Keratinocyte (primary cell): Measurements from ENCODE around the gene OTOS. TPM values are rescaled to one million over a fixed set of nuclear protein-coding genes. Genes with fewer than 3 reads are reported as not detected.

Experiments used
- DNase-seq: peaks from one replicate; pipeline ENCODE4 v3.0.0-alpha.2; 2011; ENCODE audit warnings: low read depth, missing footprints, low spot score
- FAIRE-seq: peaks from 2 replicates; lab custom pipeline; 2011; peaks lifted over from hg19 to GRCh38; lab: Jason Lieb, UNC
- H2AFZ ChIP-seq: 2 replicates; pipeline ENCODE4 v1.6.0; 2012; ENCODE audit warnings: low read length, control low read depth, inconsistent platforms; ENCODE audit not compliant: control insufficient read depth
- H3K27ac ChIP-seq: 2 replicates; pipeline ENCODE4 v1.5.1; 2011; ENCODE audit warnings: low read length; ENCODE audit not compliant: control insufficient read depth, insufficient read depth
- H3K27me3 ChIP-seq: 3 replicates; pipeline ENCODE4 v1.6.0; 2011; ENCODE audit warnings: low read length; ENCODE audit not compliant: control insufficient read depth, insufficient read depth; ENCODE audit errors: extremely low read depth
- H3K36me3 ChIP-seq, 2 experiments: 2 replicates in 1 of 2; 3 replicates in 1 of 2; pipeline ENCODE4 v1.5.1; 2011; ENCODE audit warnings: low read length in 2 of 2, mild to moderate bottlenecking in 1 of 2; ENCODE audit not compliant: control insufficient read depth in 2 of 2, insufficient read depth in 2 of 2; ENCODE audit errors: extremely low read depth in 1 of 2
- H3K4me1 ChIP-seq: 3 replicates; pipeline ENCODE4 v1.5.1; 2011; ENCODE audit warnings: low read length; ENCODE audit not compliant: control insufficient read depth, insufficient read depth; ENCODE audit errors: extremely low read depth
- H3K4me2 ChIP-seq: 3 replicates; pipeline ENCODE4 v1.6.0; 2011; ENCODE audit warnings: low read depth, low read length; ENCODE audit not compliant: control insufficient read depth, insufficient read depth; ENCODE audit errors: extremely low read depth
- H3K4me3 ChIP-seq, 3 experiments: fragments of 200-600 bp in 1 of 3; sonication (generic) in 1 of 3; 2 replicates in 2 of 3; 3 replicates in 1 of 3; pipeline ENCODE4 v1.5.1; 2011 to 2016; ENCODE audit warnings: low read length in 3 of 3, mild to moderate bottlenecking in 3 of 3, control low read depth in 2 of 3, inconsistent platforms in 1 of 3, low read depth in 1 of 3, mixed read lengths in 1 of 3, mixed run types in 1 of 3, moderate library complexity in 1 of 3; ENCODE audit not compliant: control insufficient read depth in 2 of 3, insufficient read depth in 2 of 3; ENCODE audit errors: extremely low read depth in 1 of 3
- H3K79me2 ChIP-seq: 2 replicates; pipeline ENCODE4 v1.6.0; 2012; ENCODE audit warnings: low read length; ENCODE audit not compliant: control insufficient read depth, insufficient read depth
- H3K9ac ChIP-seq: 3 replicates; pipeline ENCODE4 v1.6.0; 2011; ENCODE audit warnings: low read length; ENCODE audit not compliant: control insufficient read depth, insufficient read depth; ENCODE audit errors: extremely low read depth
- H3K9me1 ChIP-seq: 3 replicates; pipeline ENCODE4 v1.6.0; 2011; ENCODE audit warnings: low read length; ENCODE audit not compliant: control insufficient read depth, insufficient read depth; ENCODE audit errors: extremely low read depth
- H3K9me3 ChIP-seq: 2 replicates; pipeline ENCODE4 v1.5.1; 2012; ENCODE audit warnings: low read depth, low read length; ENCODE audit not compliant: control insufficient read depth
- H4K20me1 ChIP-seq: 3 replicates; pipeline ENCODE4 v1.6.0; 2011; ENCODE audit warnings: low read length; ENCODE audit not compliant: control insufficient read depth, insufficient read depth; ENCODE audit errors: extremely low read depth
- EZH2 ChIP-seq: IDR thresholded peaks from one replicate; pipeline ENCODE4 v1.6.1; 2012; ENCODE audit warnings: inconsistent platforms, mild to moderate bottlenecking, low read length, moderate library complexity
- dilution Hi-C: fragments of 300-500 bp; cut with MboI; formaldehyde crosslinking; loops from one replicate; pipeline ENCODE4 v1.7.0; 2020; ENCODE audit warnings: low sequenced_read_pairs; ENCODE audit not compliant: extremely low pct_ligation_motif_present
- polyA plus RNA-seq, 5 experiments: library from polyadenylated mRNA; depleted of rRNA in 3 of 5; stranded (reverse) in 3 of 5; stranded (forward) in 1 of 5; unstranded in 1 of 5; fragments of >200 nt; gene quantifications; 1 replicate in 1 of 5; 2 replicates in 3 of 5; 3 replicates in 1 of 5; pipeline versions ENCODE4 v1.2.1 to v1.2.3, GENCODE V29; 2011 to 2012; ENCODE audit warnings: missing spikeins in 2 of 5, low read depth in 1 of 5, low replicate concordance in 1 of 5
- TF ChIP-seq, protein P1 (sequence below), 3 experiments: IDR thresholded peaks in 1 of 3; conservative IDR thresholded peaks in 1 of 3; optimal IDR thresholded peaks in 1 of 3; 2 replicates in 2 of 3; 3 replicates in 1 of 3; pipeline versions ENCODE3 to v1.5.1; 2011; ENCODE audit warnings: low read length in 3 of 3, mild to moderate bottlenecking in 3 of 3, moderate library complexity in 2 of 3, control low read depth in 1 of 3, inconsistent platforms in 1 of 3; ENCODE audit not compliant: insufficient read depth in 2 of 3; ENCODE audit errors: extremely low read depth in 1 of 3

The OTOS gene
- polyA plus RNA-seq, 1 donor (not counting 4 experiments of a cell fraction or from before 2014, with no cell fraction given): not detected

DNA sequence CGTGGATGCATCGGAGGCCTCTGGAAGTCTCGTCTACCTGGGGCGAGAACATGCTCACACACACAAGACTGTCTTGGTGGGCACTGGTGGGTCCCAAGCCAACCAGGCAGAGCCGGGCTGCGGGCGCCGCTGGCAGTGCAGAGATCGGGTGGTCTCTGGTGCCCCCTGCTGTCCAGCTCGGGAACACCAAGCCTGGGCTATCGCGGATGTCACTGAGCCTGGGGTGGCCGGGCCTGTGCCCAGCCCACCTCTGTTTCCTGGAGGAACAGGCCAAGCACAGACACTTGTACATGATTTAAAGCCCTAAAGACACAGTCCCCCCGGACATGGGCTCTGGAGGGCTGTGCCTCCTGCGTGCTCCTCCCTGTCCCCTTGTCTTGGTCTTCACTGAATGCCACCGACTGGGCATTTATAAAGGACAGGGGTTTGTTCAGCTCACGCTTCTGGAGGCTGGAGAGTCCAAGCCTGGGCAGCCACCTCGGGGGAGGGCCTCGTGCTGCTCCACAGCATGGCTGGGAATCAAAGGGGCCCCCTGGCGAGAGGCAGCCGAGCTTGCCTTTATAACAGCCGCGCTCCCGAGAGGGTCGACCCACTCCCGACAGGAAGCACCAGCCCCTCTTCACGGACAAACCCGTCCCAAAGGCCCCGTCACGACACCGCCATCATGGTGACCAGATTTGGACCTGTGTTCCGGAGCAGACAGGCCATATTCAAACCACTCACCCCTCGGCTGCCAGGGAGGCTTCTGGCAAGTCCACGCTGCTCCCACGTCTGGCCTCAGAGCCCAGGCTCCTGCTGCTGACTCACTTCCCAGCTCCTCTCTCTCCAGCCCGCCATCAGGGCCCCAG, 3.6 kb upstream of the OTOS start:
- Histone ChIP-seq H3K79me2 (no peaks in the 10 kb centered on the region), H4K20me1 (no peaks in the 10 kb centered on the region), H3K27me3 (no peaks in the 10 kb centered on the region), H3K36me3 (no peaks in the 10 kb centered on the region), H3K4me1 (no peaks in the 10 kb centered on the region), H2AFZ (no peak overlapping the region), H3K4me2 (no peak overlapping the region), H3K9me1 (no peaks in the 10 kb centered on the region), H3K9me3 (no peaks in the 10 kb centered on the region), H3K9ac (no peak overlapping the region), H3K27ac (no peak overlapping the region), H3K4me3 (no peak overlapping the region)
- no peak for TF ChIP-seq EZH2
- TF ChIP-seq, protein P1, sequence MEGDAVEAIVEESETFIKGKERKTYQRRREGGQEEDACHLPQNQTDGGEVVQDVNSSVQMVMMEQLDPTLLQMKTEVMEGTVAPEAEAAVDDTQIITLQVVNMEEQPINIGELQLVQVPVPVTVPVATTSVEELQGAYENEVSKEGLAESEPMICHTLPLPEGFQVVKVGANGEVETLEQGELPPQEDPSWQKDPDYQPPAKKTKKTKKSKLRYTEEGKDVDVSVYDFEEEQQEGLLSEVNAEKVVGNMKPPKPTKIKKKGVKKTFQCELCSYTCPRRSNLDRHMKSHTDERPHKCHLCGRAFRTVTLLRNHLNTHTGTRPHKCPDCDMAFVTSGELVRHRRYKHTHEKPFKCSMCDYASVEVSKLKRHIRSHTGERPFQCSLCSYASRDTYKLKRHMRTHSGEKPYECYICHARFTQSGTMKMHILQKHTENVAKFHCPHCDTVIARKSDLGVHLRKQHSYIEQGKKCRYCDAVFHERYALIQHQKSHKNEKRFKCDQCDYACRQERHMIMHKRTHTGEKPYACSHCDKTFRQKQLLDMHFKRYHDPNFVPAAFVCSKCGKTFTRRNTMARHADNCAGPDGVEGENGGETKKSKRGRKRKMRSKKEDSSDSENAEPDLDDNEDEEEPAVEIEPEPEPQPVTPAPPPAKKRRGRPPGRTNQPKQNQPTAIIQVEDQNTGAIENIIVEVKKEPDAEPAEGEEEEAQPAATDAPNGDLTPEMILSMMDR (optimal IDR thresholded peaks at IDR 0.05 in 1 of 3, IDR thresholded peaks at IDR 0.05 in 1 of 3, conservative IDR thresholded peaks at IDR 0.05 in 1 of 3; ENCODE audit: extremely low read depth in 1 of 3, insufficient read depth in 2 of 3, low read length in 3 of 3): peak; percentile 85 to 97 (median 96)
- DNase-seq: no peak
- dilution Hi-C loops: no loop called here
- no peak for FAIRE-seq

DNA sequence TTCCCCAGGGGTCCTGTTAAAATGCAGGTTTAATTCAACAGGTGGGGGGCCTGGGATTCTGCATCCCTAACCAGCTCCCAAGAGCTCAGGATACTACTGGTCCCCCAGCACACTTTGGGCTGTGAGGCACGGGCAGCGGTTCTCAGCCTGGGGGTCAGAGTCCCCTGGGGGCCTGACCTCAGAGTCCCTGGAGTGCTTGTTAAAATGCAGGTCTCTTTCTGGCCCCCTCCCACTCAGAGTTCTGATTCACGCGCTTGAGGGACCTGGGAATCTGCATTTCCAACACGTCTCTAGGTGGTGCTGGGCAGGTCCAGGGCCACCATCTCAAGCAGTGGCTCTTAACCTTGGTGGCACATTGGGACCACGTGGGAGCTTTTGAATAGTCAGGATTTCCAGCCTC, 2.8 kb upstream of the OTOS start:
- dilution Hi-C loops: no loop called here
- no peak overlapping the region for H3K27ac ChIP-seq
- no peaks in the 10 kb centered on the region for H3K9me1 ChIP-seq
- no peaks in the 10 kb centered on the region for H4K20me1 ChIP-seq
- DNase-seq: no peak
- no peaks in the 10 kb centered on the region for H3K9me3 ChIP-seq
- H3K4me3 ChIP-seq: no peak overlapping the region
- TF ChIP-seq, protein P1 (optimal IDR thresholded peaks at IDR 0.05 in 1 of 3, IDR thresholded peaks at IDR 0.05 in 1 of 3, conservative IDR thresholded peaks at IDR 0.05 in 1 of 3; ENCODE audit: extremely low read depth in 1 of 3, insufficient read depth in 2 of 3, low read length in 3 of 3): no peak
- TF ChIP-seq EZH2: no peak
- H2AFZ ChIP-seq: no peak overlapping the region
- H3K36me3 ChIP-seq: no peaks in the 10 kb centered on the region
- no peaks in the 10 kb centered on the region for H3K79me2 ChIP-seq
- H3K27me3 ChIP-seq: no peaks in the 10 kb centered on the region
- H3K4me1 ChIP-seq: peaks cover 5% of the 10 kb centered on the region
- H3K9ac ChIP-seq: no peak overlapping the region
- H3K4me2 ChIP-seq: no peak overlapping the region
- no peak for FAIRE-seq
